RKO (cell line): Measurements from ENCODE around the gene TNFRSF4.
"Not testable (repeated sequence)": the region's sequence is repeated elsewhere in the genome, so short reads cannot be mapped to it uniquely, and the experiment has no call there.

ENCODE experiments used
- DNase-seq: peaks from one replicate; pipeline ENCODE4 v3.0.0-alpha.2; 2016; ENCODE audit warnings: low spot score

TNFRSF4 gene

GRCh38 chr1:1213345-1214265, at the start of gene TNFRSF4:
Gene TNFRSF4 (minus strand): TSS chr1:1214153. CDS start chr1:1214127, 26 bp downstream.
- no peak for DNase-seq

DNA sequence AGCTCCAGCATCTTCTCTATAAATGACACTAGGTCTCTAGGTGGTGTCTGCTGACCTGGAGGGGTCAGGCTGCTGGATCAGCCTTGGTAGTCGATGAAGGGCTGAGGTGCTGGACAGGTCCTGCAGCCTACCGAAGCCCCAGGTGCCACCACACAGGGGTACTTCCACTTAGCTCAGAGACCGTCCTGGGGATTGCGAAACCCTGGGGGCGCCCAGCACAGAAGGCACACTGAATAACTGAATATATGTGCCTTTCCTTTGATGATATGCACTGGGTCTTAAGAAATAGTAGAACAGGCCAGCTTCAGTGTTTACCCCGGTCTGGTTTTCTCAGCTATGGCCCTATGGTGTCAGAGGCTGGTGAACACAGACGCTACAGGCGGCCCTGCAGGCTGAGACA, 48.8 kb upstream of the TNFRSF4 start:
- no peak for DNase-seq

DNA sequence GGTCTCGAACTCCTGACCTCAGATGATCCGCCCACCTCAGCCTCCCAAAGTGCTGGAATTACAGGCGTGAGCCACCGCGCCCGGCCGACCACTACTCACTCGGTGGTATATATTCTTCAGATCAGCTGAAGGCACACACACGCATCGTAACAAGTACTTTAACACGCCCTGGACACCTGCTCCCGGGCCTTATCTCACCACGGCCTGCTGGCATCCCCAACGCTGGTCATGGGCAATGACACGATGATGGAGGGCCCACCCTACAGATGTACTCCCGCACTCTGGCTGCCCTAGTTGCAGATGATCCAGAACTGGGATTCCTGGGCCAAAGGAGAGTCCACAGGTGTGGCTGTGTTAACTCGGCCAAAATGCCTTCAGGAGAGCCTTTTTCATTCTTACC, 48.1 kb upstream of the TNFRSF4 start:
- DNase-seq, result no peak

DNA sequence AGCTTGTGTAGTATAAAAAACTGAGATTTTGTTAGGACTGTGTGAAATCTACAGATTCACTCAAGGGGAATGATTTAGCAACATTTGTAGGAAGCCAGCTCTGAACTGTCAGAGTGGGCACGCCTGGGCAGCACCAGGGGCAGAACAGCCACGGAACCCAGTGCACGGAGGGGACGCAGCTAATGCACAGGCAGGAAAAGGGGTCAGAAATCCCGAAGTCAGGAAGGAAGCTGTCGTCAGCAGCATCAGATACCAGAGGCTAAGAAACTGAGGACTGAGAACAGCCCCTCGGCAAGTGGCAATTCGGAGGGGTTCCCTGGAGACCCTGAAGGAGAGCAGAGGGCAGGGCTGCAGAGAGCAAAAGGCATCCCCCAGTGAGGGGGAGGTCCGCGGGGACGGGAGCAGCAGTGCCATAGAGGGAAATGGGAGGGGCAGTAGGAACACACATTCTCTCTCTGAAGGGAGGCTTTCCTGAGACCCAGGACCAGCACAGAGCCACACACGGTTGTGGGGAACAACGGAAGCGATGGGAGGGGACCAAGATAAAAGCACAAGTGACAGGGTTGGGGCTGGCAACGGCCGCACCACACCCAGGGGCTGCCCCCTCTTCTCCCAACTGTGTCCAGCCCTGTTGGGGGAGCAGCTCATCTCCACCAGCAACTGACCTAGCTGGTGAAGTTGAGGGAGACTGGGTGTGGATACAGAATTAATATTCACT, 47.0 kb upstream of the TNFRSF4 start:
- no peak for DNase-seq

GRCh38 chr1:1259951-1260600, 46.1 kb upstream of the TNFRSF4 start:
- no peak for DNase-seq

GRCh38 chr1:1259540-1259939, 45.6 kb upstream of the TNFRSF4 start:
- no peak for DNase-seq

DNA sequence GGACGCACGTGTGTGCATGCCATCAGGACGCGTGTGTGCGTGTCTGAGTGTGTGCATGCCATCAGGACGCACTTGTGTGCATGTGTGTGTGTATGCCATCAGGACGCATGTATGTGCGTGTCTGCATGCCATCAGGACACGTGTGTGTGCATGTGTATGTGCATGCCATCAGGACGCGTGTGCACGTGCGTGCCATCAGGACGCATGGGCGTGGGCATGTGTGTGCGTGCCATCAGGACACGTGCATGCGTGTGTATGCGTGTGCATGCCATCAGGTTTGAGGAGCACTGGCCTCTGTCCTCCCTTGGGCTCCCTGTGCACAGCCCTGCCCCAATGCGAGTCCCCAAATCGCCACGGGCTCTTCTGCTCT, 45.2 kb upstream of the TNFRSF4 start:
- DNase-seq, result no peak

GRCh38 chr1:1256956-1257871, 43.3 kb upstream of the TNFRSF4 start:
- DNase-seq, result no peak

DNA sequence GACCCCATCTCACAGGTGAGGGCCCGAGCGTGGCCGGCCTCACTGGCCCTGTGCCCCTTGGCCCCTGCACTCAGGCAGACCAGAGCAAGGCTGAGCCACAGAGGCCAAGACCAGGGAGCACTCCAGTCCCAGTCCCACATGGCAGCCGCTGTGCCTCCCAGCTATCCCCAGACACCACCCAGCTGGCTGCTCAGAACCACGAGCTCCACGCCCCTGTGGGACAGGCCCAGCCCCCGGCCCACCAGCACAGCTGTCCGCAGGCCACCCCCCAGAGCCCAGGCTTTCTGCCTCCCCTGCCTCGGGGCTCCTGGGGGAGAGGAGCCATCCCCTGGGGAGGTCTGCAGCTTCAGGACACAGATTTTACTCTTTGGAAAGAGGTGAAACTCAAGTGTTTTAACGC, 41.7 kb upstream of the TNFRSF4 start:
- DNase-seq, result no peak

DNA sequence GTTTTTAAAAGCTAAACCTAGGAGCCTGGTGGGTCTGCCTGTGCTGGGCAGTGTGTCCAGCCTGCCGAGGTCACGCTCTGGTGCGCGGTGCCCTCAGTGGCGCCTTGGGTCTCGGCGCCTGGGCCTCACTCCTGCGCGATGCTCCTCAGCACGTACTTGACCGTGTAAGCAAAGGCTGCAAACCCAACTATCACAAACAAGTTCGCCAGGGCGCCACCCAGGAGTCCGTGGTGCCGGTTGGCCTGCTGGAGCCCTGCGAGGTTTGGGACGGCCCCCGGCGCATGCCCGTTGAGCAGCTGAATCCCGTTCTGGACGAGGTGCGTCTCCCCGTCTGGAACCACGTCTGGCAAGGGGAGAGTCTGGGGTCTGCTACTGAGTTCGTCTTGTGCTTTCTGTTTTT, 41.1 kb upstream of the TNFRSF4 start:
- no peak for DNase-seq

GRCh38 chr1:1254667-1254998, 40.7 kb upstream of the TNFRSF4 start:
- no peak for DNase-seq

- DNase-seq, result no peak
These were observed 40.2 kb upstream of the TNFRSF4 start for GRCh38 chr1:1253972-1254666.

DNA sequence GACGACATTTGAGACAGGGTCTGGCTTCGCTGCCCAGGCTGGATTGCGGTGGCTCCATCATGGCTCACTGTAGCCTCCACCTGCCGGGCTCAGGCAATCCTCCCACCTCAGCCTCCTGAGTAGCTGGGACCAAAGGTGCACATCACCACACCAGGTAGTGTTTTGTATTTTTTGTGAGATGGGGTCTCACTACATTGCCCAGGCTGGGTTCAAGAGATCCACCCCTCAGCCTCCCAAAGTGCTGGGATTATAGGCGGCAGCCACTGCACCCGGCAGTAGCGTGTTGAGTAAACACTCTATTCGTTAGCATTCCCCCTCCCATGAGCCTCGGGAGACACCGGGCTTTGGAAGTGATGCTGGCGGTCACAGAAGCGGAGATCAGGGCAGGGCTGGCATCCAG, 39.4 kb upstream of the TNFRSF4 start:
- no peak for DNase-seq

DNA sequence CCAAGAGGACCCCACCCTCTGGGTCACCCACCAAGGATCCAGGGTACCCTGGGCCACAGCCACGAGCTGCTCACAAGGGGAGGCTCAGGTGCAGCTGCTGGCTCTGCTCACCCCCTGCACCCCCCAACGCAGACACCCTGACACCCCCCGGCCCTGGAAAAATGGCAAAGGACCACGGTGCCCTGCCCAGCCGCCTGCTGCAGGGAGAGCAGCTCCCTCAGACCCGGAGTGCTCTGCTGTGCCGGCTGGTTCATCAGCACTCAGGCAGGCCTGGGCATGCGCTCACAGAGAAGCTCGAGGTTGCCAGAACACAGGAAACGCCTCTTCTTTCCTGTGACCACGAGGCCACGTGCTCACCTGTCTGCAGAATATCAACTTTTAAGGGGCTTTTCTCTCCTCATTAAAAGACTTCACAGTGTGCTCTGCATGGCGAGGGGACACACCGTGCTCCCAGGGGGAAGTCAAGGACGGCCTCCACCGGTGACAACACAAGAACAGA, 36.9 kb upstream of the TNFRSF4 start:
- no peak for DNase-seq

DNA sequence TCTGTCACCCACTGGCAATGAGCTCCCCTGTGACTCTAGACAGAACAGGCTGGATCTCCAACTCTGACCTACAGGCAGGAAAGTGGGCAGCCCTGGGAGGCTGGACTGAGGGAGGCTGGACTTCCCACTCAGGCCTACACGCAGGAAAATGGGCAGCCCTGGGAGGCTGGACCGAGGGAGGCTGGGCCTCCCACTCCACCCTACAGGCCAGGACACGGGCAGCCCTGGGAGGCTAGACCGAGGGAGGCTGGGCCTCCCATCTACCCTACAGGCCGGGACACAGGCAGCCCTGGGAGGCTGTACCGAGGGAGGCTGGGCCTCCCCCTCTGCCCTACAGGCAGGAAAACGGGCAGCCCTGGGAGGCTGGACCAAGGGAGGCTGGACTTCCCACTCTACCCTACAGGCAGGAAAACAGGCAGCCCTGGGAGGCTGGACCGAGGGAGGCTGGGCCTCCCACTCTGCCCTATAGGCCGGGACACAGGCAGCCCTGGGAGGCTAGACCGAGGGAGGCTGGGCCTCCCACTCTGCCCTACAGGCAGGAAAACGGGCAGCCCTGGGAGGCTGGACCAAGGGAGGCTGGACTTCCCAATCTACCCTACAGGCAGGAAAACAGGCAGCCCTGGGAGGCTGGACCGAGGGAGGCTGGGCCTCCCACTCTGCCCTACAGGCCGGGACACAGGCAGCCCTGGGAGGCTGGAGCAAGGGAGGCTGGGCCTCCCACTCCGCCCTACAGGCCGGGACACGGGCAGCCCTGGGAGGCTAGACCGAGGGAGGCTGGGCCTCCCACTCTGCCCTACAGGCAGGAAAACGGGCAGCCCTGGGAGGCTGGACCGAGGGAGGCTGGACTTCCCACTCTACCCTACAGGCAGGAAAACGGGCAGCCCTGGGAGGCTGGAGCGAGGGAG, 34.3 kb upstream of the TNFRSF4 start:
- DNase-seq, result not testable (repeated sequence)

DNA sequence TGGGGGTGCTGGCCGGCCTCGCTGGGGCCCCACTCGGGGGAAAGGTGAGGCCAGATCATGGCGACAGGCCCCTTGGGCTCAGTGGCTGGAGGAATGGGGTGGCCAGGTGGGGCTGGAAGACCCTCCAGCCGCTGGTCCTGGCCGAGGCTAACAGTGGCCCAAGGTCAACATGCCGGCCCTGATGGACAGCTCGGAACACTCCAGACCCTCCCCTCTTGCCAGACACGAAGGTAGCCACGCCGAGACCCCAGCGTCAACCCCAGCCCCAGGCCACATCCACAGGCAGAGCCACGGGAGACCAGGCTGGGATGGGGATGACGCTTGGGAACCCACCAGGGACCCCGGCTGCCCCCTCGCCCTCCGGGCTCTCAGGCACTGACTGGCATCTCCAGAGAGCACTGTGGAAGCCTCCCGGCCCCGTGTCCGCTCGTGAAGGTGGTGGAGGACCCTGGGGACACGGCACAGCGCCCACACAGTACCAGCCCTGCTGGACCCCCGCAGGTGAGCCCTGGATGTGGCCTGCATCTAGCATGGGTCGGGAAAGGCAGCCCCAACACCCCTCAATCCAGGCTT, 33.5 kb upstream of the TNFRSF4 start:
- no peak for DNase-seq

DNA sequence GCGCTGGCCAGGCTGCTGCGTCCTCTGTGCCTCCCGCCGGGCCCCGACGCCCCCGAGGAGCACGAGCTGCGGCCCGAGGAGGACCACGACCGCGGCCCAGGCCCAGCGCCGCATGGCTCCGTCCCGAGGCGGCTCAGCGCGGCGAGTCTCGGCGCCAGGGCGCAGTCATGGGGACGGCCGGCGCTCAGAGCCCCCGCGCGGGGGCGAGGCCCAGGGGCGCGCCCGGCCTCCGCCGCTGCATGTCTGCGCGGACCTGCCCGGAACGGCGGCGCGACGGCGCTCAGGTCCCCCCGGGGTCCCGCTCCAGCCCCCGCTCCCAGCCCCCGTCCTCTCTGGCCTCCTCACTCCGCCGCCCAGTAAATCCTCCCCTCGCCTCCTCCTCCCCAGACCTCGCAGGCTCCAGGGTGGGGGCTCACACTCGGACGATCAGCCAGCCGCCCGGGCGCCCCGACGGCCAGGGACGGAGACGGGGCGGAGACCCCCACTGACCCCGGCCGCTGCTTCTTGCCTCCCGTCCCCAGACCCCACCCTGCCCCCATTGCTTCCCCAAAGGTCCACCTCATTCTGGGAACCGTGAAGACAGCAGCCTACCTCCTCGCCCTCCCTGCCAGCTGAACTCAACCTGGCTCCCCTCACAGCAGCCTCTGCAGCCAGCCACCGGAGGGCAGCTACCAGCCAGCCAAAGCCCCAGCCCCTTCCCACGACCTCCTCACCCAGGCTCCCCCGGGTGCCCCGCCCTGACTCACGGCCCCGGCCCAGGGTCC, 32.8 kb upstream of the TNFRSF4 start, which contains the start of gene C1QTNF12:
Gene C1QTNF12, minus strand, starts transcription at position 146 of the 764 bp plus-strand sequence. Its CDS starts 32 bp downstream, at position 114.
- DNase-seq, result no peak

DNA sequence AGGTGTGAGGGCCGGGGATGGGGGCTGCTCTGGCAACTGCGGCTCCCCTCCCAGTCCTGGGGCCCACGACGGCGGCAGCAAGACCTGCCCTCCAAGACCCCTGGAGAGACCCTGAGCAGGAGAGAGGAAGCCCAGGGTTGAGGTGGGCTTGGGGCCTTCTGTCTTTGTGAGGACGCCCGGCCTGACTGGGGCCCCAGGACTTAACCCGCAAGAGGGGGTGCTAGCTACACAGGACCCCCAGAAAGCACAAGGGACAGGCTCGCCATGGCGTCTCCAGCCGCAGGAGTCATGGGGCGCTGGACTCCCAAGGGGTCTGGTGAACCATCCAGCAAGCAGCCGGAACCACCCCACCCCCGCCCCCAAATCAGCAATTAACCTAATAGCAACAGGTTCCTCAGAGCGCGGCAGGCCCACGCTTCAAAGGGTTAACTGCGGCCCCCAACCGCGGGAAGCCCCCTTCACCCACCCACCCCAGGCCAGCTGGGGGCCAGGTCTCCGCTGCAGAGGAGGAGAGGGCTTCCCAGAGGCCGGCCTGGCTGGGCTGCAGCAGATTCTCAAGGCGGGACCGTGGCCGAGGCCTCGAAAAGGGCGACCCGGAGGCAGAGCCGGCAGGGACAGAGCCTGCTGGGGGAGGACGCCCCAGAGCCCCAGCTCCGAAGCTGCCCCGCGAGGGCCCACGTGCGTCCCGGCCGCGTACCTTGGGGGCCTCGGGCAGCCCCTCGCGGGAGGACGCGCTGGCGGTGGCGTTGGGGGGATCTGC, 32.0 kb upstream of the TNFRSF4 start:
- no peak for DNase-seq
